Measurements from ENCODE around the gene FOXO6.

Gene FOXO6

DNA sequence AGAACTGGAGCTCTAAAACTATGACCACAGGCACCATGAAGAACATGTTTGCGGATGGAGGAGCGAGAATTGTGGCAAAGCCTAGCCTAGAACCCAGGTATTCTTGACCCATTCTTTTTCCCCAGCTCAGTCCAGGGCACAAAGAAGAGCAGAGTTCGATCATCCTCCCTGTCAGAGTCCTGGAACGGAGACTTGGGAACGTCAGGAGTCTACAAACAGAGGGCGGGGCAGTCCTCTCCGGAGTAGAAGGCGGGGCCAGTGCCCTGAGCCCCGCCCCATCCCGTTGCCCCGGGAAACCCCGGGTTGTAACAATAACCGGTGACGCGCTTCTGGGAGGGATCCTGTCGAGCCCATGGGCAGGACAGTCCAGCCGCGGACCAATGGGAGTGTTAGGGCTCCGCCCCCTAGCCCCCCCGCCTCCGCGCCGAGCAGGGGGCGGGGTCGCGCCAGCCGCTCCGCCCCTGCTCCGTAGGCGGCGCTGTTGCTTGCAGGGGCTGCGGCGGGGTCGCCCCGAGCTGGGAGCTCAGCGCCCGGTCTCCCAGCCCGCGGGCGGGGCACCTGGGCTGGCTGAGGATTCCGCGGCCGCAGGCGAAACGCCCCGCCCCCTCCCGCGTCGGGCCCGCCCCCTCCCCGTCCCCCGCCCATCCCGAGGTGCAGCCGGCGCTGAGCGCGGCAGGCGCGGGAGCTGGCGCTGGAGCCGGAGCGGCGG is at the start of gene FOXO6:
Gene FOXO6 (plus strand): TSS at position 649 of the 709 bp plus-strand sequence.
- DNase-seq: peak; percentile 93

DNA sequence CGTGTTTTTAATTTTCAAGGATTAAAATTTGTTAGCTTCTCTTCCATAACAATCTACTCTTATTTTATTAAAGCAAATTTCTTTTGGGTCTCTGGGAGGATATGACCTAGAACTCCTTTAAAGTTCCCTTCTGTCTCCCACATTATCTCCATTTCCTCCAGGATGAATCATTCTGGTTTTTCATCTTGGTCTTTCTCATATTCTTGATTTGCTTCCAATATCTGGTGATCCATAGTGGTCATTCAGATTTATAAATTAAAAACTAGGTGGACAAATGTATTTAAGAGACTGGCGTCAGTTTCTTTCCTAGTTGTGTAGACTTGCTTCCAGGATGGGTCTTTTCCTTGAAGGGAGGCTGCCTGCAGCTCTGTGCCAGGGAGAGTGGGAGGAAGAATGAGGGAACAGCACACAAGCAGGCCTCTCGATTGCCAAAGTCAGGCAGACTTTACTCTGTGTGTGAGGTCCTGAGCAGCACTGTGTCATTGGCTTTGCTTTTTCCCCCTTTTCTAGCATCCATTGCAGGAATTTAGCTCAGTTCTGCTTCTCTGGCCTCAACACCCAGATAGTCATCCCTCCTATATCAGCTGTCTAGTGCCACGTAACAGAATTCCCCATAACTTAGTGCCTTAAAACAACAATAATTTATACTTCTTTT is 48.1 kb upstream of the FOXO6 start:
- no peak for DNase-seq

DNA sequence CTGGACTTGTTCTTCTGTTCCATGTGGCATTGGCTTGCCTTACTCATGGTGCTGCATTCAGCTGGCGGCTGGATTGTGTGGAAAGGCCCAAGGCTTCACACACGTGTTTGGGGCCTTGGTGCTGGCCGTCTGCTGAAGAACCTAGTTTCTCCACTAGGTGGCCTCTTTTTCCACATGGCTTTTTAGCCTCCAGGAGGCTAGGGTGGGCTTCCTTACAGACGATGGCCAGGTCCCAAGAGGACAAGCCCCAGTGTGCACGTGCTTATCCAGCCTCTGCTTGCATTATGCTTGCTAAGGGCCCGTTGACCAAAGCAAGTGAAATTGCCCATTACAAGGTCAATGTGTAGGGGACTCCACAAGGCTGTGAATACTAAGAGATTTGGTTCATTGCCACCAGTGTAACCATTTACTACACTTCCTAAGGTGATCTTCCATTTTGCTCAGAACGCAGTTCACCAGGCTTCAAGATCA is 47.5 kb upstream of the FOXO6 start:
- DNase-seq: no peak

- DNase-seq: no peak
Observed at GRCh38 chr1:41314376-41315145, 46.7 kb upstream of the FOXO6 start.

GRCh38 chr1:41315146-41315822 is 46.0 kb upstream of the FOXO6 start:
- no peak for DNase-seq

DNA sequence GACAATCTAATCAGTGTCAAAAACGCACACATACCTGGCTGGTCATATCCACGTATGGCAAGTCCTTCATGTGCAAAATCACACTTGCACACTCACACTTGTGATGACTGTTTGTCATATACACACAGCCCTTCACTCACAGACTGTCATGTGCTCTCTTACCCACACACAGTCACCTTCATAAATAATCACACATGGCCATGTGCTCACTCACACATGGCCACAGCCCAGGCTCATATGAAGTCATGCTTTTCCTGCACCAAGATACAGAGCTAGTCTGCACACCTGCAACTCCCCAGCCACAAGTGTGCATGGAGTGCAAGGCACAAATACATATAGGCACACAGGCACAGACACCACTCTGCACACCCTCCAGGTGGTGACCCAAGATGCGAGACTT is 45.4 kb upstream of the FOXO6 start:
- DNase-seq: no peak

DNA sequence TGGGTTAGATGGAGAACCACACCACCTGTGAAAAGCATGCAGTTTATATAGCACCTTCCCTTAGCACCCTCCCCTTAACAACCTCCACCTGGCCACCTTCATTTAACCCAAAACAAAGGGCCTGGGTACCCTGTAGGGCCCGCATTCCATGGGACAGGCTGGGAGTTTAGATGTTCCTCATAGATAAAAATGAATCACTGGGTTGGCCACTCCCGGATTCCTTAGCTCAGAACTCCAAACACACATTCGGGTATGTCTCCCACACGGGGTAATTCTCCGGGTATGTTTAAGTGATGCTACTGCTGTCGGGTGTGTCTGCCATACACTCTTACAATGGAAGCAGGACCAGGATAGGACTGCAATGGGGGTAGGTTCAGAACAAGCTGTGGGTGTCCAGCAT is 43.9 kb upstream of the FOXO6 start:
- no peak for DNase-seq

- no peak for DNase-seq
Observed at GRCh38 chr1:41318135-41318534, 43.1 kb upstream of the FOXO6 start.

- DNase-seq: no peak
Observed at GRCh38 chr1:41319106-41319755, 42.0 kb upstream of the FOXO6 start.

GRCh38 chr1:41319807-41320711 is 41.2 kb upstream of the FOXO6 start:
- no peak for DNase-seq

GRCh38 chr1:41320895-41321676 is 40.1 kb upstream of the FOXO6 start:
- no peak for DNase-seq

DNA sequence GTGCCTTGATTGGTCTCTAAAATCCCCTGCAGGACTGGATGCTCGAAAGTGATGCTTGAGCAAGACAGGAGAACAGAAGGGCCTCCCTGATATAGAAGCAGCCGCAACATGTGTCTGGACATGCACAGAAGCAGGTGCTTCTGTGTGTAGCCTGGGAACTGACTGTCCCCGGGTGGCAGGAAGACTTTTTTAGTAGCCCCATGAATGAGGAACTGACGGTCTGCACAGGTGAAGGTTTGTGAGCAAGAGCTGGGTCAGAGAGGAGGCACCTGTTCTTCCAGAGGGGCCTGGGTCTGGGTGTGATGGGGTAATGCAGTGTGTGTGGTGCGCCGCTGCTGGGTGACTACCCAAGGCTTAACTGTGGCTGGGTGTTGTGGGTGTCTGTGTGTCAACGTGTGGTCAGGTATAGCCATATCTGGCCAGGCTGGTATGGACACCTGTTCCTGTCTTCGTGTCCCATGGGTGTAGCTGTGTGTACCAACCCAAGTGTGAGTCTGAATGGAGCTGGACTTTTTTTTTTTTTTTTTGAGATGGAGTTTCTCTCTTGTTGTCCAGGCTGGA is 39.1 kb upstream of the FOXO6 start:
- DNase-seq: no peak

GRCh38 chr1:41322835-41323234 is 38.4 kb upstream of the FOXO6 start:
- DNase-seq: no peak

DNA sequence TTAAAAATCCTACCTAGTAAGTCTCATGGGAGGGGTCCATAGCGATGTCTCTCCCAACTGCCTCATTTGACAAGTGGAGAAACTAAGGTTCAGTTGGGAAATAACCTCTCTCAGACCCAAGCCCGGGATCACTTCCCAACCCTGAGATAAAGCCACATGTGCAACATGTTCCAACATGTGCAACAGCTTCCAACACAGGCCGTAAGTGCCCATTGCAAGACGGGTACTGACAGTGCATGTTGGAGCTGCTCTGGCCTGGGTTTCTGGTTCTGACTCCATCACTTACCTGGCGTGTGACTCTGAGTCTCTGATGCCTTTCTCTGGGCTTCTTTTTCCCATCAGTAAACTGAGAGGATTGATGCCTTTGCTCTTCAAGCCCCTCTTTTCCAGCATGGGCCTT is 38.0 kb upstream of the FOXO6 start:
- no peak for DNase-seq

DNA sequence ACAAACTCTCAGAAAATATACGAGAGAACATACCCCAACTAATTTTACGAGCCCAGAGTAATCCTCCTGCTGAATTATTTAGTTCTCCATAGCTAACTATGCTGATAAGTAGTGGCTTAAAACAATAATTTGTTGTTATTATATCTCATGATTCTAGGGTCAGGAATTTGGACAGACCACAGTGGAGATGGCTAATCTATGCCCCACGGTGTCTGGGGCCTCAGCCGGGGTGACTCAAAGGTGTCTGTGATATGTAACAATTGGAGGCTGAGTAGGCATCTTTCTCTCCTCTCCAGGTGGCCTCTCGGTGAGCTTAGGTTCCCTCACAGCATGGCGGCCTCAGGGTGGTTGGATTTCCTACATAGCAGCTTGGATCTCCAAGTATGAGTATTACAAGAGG is 35.4 kb upstream of the FOXO6 start:
- DNase-seq: no peak

DNA sequence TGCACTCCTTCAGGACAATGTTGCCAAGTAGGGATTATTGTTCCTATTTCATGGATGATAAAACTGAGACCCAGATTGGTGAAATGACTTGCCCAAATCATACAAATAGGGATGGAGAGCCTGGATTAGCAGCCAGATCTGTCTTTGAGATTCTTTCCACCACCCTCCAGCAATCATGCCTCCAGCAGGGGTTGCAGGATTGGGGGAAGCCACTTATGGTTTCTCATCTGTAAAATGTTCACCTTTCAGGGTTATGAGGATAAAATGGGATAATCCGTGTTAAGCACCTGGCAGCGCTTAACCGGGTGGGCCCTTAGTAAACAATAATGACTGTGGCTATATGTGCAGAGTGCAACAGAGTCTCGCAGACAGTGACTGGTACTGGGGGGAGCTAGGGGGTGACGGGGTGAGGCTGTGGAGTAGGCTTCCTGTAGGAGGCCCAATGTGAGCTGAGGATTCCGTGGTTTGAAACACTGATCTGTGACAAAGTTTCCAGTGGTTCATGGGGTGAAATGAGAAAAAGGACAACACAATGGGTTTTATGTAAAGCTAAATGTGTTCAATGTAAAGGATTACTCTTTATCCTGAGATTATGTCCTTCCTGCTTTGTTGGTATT is 33.7 kb upstream of the FOXO6 start:
- no peak for DNase-seq

- DNase-seq: no peak
Observed at GRCh38 chr1:41328001-41328615, 33.1 kb upstream of the FOXO6 start.

DNA sequence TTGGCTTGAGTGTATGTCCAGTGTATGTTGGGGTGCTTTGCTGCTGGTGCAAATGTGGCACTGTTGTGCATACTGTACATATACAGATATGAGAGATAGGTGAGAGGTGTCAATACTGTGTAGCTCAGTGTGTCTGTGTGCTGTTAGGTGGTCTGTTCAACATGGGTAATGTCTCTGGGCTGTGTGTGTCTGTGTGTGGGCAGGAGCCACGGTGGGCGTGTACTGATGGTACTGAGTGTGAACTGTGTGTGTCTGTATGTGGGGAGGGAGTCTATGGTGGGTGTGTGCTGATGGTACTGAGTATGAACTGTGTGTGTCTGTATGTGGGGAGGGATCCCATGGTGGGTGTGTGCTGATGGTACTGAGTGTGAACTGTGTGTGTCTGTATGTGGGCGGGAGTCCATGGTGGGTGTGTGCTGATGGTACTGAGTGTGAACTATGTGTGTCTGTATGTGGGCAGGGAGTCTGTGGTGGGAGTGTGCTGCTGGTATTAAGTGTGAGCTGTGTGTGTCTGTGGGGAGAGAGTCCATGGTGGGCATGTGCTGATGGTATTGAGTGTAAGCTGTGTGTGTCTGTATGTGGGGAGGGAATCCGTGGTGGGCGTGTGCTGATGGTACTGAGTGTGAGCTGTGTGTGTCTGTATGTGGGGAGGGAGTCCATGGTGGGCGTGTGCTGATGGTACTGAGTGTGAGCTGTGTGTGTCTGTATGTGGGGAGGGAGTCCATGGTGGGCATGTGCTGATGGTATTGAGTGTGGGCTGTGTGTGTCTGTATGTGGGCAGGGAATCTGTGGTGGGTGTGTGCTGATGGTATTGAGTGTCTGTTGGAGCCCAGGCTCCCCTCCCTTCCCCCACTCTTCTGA is 32.2 kb upstream of the FOXO6 start:
- DNase-seq: no peak
